ENCODE results near the gene PRDX3.

DNA sequence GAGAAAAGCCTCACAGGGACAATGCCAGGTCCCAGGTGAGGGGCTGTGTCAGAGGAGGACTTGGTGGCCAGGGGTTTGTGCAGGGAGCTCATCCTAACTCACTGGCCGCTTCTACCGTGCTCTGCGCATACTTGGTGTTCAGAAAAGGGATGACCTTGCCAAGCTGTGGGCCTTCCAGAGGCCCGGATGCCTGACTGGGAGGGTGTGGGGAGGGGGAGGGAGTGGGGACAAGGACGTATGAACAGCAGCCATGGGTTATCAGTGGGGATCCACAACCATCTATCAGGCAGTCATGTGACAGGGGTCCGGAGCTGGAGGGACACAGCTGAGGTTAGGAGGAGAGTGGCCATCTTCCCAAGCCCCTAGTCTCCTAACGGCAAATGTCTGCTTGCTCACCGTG is 19.3 kb downstream of the PRDX3 start:
- TF ChIP-seq, protein P1, sequence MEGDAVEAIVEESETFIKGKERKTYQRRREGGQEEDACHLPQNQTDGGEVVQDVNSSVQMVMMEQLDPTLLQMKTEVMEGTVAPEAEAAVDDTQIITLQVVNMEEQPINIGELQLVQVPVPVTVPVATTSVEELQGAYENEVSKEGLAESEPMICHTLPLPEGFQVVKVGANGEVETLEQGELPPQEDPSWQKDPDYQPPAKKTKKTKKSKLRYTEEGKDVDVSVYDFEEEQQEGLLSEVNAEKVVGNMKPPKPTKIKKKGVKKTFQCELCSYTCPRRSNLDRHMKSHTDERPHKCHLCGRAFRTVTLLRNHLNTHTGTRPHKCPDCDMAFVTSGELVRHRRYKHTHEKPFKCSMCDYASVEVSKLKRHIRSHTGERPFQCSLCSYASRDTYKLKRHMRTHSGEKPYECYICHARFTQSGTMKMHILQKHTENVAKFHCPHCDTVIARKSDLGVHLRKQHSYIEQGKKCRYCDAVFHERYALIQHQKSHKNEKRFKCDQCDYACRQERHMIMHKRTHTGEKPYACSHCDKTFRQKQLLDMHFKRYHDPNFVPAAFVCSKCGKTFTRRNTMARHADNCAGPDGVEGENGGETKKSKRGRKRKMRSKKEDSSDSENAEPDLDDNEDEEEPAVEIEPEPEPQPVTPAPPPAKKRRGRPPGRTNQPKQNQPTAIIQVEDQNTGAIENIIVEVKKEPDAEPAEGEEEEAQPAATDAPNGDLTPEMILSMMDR (IDR thresholded peaks at IDR 0.05): no peak
- TF ChIP-seq POLR2A (IDR thresholded peaks at IDR 0.05): no peak

Measured in adrenal gland (tissue), 5 donors.